Osteoblast (primary cell): Measurements from ENCODE around the gene AK4. TPM values are rescaled to one million over a fixed set of nuclear protein-coding genes. Genes with fewer than 3 reads are reported as not detected.

Experiments used
- DNase-seq: peaks from one replicate; pipeline ENCODE4 v3.0.0; 2011; ENCODE audit warnings: low spot score, mixed read lengths; ENCODE audit not compliant: insufficient read length; ENCODE audit errors: missing footprints
- H2AFZ ChIP-seq: 2 replicates; pipeline ENCODE4 v1.6.0; 2011; ENCODE audit warnings: mild to moderate bottlenecking, low read length
- H3K27ac ChIP-seq: 2 replicates; pipeline ENCODE4 v1.5.1; 2011; ENCODE audit warnings: mild to moderate bottlenecking, low read depth, low read length, moderate library complexity
- H3K27me3 ChIP-seq: 2 replicates; pipeline ENCODE4 v1.6.0; 2012; ENCODE audit warnings: mild to moderate bottlenecking, control low read depth, inconsistent platforms, low read length, moderate library complexity; ENCODE audit not compliant: insufficient read depth
- H3K36me3 ChIP-seq: 2 replicates; pipeline ENCODE4 v1.5.1; 2011; ENCODE audit warnings: mild to moderate bottlenecking, low read length, control low read depth, moderate library complexity; ENCODE audit not compliant: insufficient read depth
- H3K4me1 ChIP-seq: 2 replicates; pipeline ENCODE4 v1.5.1; 2011; ENCODE audit warnings: mild to moderate bottlenecking, low read length, control low read depth, moderate library complexity; ENCODE audit not compliant: insufficient read depth
- H3K4me2 ChIP-seq: 2 replicates; pipeline ENCODE4 v1.6.0; 2011; ENCODE audit warnings: mild to moderate bottlenecking, low read length; ENCODE audit not compliant: insufficient read depth
- H3K4me3 ChIP-seq: fragments of 200-600 bp; sonication (generic); 3 replicates; pipeline ENCODE4 v1.5.1; 2012; ENCODE audit warnings: mild to moderate bottlenecking, low read length, inconsistent platforms; ENCODE audit not compliant: insufficient read depth
- H3K79me2 ChIP-seq: 2 replicates; pipeline ENCODE4 v1.6.0; 2012; ENCODE audit warnings: mild to moderate bottlenecking, low read length, control low read depth, inconsistent platforms; ENCODE audit not compliant: insufficient read depth
- H3K9me3 ChIP-seq: 2 replicates; pipeline ENCODE4 v1.5.1; 2011; ENCODE audit warnings: low read depth, low read length, control low read depth
- H4K20me1 ChIP-seq: 2 replicates; pipeline ENCODE4 v1.6.0; 2012; ENCODE audit warnings: mild to moderate bottlenecking, low read length, control low read depth; ENCODE audit not compliant: insufficient read depth
- total RNA-seq: library from RNA; depleted of rRNA; stranded (reverse); fragments of >200 nt; gene quantifications from 2 replicates; pipeline ENCODE4 v1.2.3, GENCODE V29; 2012
- TF ChIP-seq, protein P1 (sequence below): IDR thresholded peaks from 2 replicates; pipeline ENCODE4 v1.5.1; 2011; ENCODE audit warnings: mild to moderate bottlenecking, low read depth, low read length, moderate library complexity; ENCODE audit errors: extremely low read depth

Gene AK4
- total RNA-seq, 1 donor = 37.6 TPM

GRCh38 chr1:65266476-65266875 is 118.5 kb downstream of the AK4 start:
- no peaks in the 10 kb centered on the region for H3K27me3 ChIP-seq
- peaks cover 13% of the 10 kb centered on the region for H3K4me1 ChIP-seq
- H3K9me3 ChIP-seq = no peaks in the 10 kb centered on the region
- peak overlapping the region; percentile 73 for H2AFZ ChIP-seq
- H4K20me1 ChIP-seq = no peaks in the 10 kb centered on the region
- H3K27ac ChIP-seq = no peak overlapping the region
- peak overlapping the region; percentile 74 for H3K4me3 ChIP-seq
- no peaks in the 10 kb centered on the region for H3K36me3 ChIP-seq
- H3K79me2 ChIP-seq = peaks cover 3% of the 10 kb centered on the region
- DNase-seq = no peak
- TF ChIP-seq, protein P1, sequence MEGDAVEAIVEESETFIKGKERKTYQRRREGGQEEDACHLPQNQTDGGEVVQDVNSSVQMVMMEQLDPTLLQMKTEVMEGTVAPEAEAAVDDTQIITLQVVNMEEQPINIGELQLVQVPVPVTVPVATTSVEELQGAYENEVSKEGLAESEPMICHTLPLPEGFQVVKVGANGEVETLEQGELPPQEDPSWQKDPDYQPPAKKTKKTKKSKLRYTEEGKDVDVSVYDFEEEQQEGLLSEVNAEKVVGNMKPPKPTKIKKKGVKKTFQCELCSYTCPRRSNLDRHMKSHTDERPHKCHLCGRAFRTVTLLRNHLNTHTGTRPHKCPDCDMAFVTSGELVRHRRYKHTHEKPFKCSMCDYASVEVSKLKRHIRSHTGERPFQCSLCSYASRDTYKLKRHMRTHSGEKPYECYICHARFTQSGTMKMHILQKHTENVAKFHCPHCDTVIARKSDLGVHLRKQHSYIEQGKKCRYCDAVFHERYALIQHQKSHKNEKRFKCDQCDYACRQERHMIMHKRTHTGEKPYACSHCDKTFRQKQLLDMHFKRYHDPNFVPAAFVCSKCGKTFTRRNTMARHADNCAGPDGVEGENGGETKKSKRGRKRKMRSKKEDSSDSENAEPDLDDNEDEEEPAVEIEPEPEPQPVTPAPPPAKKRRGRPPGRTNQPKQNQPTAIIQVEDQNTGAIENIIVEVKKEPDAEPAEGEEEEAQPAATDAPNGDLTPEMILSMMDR = no peak
- H3K4me2 ChIP-seq = peak overlapping the region; percentile 97

DNA sequence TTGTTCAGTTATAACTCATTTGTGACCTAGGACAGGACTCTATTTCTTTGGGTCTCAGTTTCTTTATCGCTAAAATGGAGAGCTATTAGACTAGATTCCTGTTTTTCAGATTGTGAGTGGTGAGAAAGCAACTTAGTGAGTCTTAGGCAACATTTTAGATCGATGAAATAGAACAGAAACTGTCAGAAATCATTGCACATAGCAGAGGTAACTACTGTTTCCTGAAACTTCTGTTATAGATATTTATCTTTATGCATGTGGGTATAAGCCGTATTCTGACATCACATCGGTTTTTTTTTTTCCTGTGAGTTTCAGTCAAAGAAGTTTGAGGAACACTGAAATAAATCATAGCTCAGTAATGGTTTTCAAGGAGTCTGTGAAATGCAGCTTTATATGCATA is 119.3 kb downstream of the AK4 start:
- Histone ChIP-seq H3K79me2 (peaks cover 3% of the 10 kb centered on the region), H3K4me3 (no peak overlapping the region), H2AFZ (no peak overlapping the region), H3K27ac (no peak overlapping the region), H3K36me3 (no peaks in the 10 kb centered on the region), H3K27me3 (no peaks in the 10 kb centered on the region), H3K4me1 (peaks cover 13% of the 10 kb centered on the region), H3K4me2 (no peak overlapping the region), H4K20me1 (no peaks in the 10 kb centered on the region), H3K9me3 (no peaks in the 10 kb centered on the region)
- TF ChIP-seq, protein P1 = no peak
- DNase-seq = no peak

DNA sequence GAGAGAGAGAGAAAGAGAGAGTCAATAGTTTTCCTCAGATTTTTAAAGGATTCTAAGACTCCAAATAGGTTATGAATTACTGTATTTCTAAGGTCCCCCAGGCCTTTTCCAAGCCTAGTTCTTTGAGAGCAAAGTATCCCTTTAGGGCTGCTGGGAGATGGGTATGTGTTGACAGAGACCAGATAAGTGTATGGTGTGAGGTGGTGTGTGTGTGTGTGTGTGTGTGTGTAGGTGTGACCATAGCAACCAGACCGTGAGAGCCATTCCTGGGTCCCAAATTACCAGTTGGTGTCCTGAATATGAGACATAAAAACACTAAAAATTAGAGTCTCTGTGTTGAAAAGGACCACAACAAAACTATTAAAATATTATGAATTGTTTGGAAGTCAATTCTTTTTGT is 119.7 kb downstream of the AK4 start:
- no peaks in the 10 kb centered on the region for H3K27me3 ChIP-seq
- DNase-seq = no peak
- H3K4me2 ChIP-seq = no peak overlapping the region
- H3K4me3 ChIP-seq = no peak overlapping the region
- H3K36me3 ChIP-seq = no peaks in the 10 kb centered on the region
- H3K4me1 ChIP-seq = peaks cover 13% of the 10 kb centered on the region
- no peak overlapping the region for H3K27ac ChIP-seq
- no peaks in the 10 kb centered on the region for H3K9me3 ChIP-seq
- peaks cover 3% of the 10 kb centered on the region for H3K79me2 ChIP-seq
- H4K20me1 ChIP-seq = no peaks in the 10 kb centered on the region
- TF ChIP-seq, protein P1 = no peak
- H2AFZ ChIP-seq = no peak overlapping the region

- H2AFZ ChIP-seq = no peak overlapping the region
- H3K4me2 ChIP-seq = no peak overlapping the region
- no peak overlapping the region for H3K27ac ChIP-seq
- TF ChIP-seq, protein P1 = no peak
- DNase-seq = no peak
- no peaks in the 10 kb centered on the region for H3K36me3 ChIP-seq
- H3K4me1 ChIP-seq = peaks cover 13% of the 10 kb centered on the region
- no peaks in the 10 kb centered on the region for H3K9me3 ChIP-seq
- H3K4me3 ChIP-seq = no peak overlapping the region
- no peaks in the 10 kb centered on the region for H3K27me3 ChIP-seq
- no peaks in the 10 kb centered on the region for H4K20me1 ChIP-seq
- H3K79me2 ChIP-seq = peaks cover 3% of the 10 kb centered on the region
Observed at GRCh38 chr1:65269612-65270011, 121.6 kb downstream of the AK4 start.
